ENCODE data around the gene ACIN1. TPM values are rescaled to one million over a fixed set of nuclear protein-coding genes. Genes with fewer than 3 reads are reported as not detected.

The ACIN1 gene
- total and polyA plus RNA-seq, 2 of the 13 experiments (the other 11 are each of a cell fraction or from before 2014, with no cell fraction given) = 165 to 183 TPM

DNA sequence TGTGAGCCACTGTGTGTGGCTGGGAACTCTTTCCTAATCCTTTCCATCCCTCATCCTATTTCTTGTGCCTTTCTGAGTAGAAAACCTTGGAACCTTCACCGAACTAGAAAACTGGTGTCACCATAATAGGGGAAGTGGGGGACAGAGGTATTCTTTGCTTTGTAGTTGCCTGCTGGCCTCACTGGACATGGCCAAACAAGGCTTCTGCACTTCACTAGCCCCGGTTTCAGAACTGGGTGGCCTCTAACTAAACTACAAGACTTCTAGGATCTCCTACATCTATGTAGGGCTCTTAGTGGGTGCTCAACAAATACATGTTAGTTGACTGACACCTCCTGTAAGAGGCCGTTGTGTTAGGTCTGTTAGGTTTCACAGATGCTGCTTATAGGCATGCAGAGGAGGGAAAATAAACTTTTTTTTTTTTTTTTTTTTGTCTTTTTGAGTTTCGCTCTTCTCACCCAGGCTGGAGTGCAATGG lies 10.4 kb upstream of the ACIN1 start (continued):
- TF ChIP-seq ZNF616 (CRISPR knock-in tag; IDR thresholded peaks at IDR 0.05; ENCODE audit: low read depth) (0 out of 2 replicates have a peak, but pooled peaks have one; percentile 25), ZNF773 (CRISPR knock-in tag; IDR thresholded peaks at IDR 0.05; ENCODE audit: borderline replicate concordance) (no peak), ZNF260 (CRISPR knock-in tag; IDR thresholded peaks at IDR 0.05; ENCODE audit: borderline replicate concordance, low read depth) (no peak), RBM22 (optimal IDR thresholded peaks at IDR 0.05; ENCODE audit: low read length) (no peak), PAWR (CRISPR knock-in tag; IDR thresholded peaks at IDR 0.05; ENCODE audit: borderline replicate concordance) (0 out of 2 replicates have a peak, but pooled peaks have one; percentile 78), HES4 (CRISPR knock-in tag; IDR thresholded peaks at IDR 0.05; ENCODE audit: borderline replicate concordance) (no peak), PLRG1 (conservative IDR thresholded peaks at IDR 0.05) (no peak), ZNF432 (CRISPR knock-in tag; IDR thresholded peaks at IDR 0.05; ENCODE audit: borderline replicate concordance) (no peak), GATAD1 (CRISPR knock-in tag; IDR thresholded peaks at IDR 0.05) (no peak), KAT7 (CRISPR knock-in tag; IDR thresholded peaks at IDR 0.05; ENCODE audit: borderline replicate concordance) (no peak), BRD4 (CRISPR knock-in tag; IDR thresholded peaks at IDR 0.05) (no peak), ZNF782 (CRISPR knock-in tag; IDR thresholded peaks at IDR 0.05; ENCODE audit: borderline replicate concordance) (no peak), SATB2 (CRISPR knock-in tag; IDR thresholded peaks at IDR 0.05) (no peak), CCAR2 (optimal IDR thresholded peaks at IDR 0.05; ENCODE audit: low read depth, low read length) (no peak), ZNF660 (CRISPR knock-in tag; IDR thresholded peaks at IDR 0.05; ENCODE audit: borderline replicate concordance, low read depth) (no peak), ZNF7 (CRISPR knock-in tag; IDR thresholded peaks at IDR 0.05) (no peak), ELF4 (CRISPR knock-in tag; IDR thresholded peaks at IDR 0.05; ENCODE audit: borderline replicate concordance) (no peak)
- TF ChIP-seq, protein P1, sequence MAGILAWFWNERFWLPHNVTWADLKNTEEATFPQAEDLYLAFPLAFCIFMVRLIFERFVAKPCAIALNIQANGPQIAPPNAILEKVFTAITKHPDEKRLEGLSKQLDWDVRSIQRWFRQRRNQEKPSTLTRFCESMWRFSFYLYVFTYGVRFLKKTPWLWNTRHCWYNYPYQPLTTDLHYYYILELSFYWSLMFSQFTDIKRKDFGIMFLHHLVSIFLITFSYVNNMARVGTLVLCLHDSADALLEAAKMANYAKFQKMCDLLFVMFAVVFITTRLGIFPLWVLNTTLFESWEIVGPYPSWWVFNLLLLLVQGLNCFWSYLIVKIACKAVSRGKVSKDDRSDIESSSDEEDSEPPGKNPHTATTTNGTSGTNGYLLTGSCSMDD (CRISPR knock-in tag; IDR thresholded peaks at IDR 0.05) = 0 out of 2 replicates have a peak, but pooled peaks have one; percentile 8
- TF ChIP-seq, protein P2, sequence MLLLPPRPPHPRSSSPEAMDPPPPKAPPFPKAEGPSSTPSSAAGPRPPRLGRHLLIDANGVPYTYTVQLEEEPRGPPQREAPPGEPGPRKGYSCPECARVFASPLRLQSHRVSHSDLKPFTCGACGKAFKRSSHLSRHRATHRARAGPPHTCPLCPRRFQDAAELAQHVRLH (CRISPR knock-in tag; IDR thresholded peaks at IDR 0.05; ENCODE audit: borderline replicate concordance, low read depth) = no peak
- TF ChIP-seq, protein P3, sequence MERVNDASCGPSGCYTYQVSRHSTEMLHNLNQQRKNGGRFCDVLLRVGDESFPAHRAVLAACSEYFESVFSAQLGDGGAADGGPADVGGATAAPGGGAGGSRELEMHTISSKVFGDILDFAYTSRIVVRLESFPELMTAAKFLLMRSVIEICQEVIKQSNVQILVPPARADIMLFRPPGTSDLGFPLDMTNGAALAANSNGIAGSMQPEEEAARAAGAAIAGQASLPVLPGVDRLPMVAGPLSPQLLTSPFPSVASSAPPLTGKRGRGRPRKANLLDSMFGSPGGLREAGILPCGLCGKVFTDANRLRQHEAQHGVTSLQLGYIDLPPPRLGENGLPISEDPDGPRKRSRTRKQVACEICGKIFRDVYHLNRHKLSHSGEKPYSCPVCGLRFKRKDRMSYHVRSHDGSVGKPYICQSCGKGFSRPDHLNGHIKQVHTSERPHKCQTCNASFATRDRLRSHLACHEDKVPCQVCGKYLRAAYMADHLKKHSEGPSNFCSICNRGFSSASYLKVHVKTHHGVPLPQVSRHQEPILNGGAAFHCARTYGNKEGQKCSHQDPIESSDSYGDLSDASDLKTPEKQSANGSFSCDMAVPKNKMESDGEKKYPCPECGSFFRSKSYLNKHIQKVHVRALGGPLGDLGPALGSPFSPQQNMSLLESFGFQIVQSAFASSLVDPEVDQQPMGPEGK (CRISPR knock-in tag; IDR thresholded peaks at IDR 0.05) = no peak
- TF ChIP-seq, protein P4, sequence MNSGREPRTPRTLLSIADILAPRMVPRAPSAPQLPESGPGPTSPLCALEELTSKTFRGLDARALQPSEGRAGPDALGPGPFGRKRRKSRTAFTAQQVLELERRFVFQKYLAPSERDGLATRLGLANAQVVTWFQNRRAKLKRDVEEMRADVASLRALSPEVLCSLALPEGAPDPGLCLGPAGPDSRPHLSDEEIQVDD (CRISPR knock-in tag; IDR thresholded peaks at IDR 0.05; ENCODE audit: borderline replicate concordance) = no peak
- TF ChIP-seq, protein P5, sequence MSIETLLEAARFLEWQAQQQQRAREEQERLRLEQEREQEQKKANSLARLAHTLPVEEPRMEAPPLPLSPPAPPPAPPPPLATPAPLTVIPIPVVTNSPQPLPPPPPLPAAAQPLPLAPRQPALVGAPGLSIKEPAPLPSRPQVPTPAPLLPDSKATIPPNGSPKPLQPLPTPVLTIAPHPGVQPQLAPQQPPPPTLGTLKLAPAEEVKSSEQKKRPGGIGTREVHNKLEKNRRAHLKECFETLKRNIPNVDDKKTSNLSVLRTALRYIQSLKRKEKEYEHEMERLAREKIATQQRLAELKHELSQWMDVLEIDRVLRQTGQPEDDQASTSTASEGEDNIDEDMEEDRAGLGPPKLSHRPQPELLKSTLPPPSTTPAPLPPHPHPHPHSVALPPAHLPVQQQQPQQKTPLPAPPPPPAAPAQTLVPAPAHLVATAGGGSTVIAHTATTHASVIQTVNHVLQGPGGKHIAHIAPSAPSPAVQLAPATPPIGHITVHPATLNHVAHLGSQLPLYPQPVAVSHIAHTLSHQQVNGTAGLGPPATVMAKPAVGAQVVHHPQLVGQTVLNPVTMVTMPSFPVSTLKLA (IDR thresholded peaks at IDR 0.05) = no peak
- TF ChIP-seq, protein P6, sequence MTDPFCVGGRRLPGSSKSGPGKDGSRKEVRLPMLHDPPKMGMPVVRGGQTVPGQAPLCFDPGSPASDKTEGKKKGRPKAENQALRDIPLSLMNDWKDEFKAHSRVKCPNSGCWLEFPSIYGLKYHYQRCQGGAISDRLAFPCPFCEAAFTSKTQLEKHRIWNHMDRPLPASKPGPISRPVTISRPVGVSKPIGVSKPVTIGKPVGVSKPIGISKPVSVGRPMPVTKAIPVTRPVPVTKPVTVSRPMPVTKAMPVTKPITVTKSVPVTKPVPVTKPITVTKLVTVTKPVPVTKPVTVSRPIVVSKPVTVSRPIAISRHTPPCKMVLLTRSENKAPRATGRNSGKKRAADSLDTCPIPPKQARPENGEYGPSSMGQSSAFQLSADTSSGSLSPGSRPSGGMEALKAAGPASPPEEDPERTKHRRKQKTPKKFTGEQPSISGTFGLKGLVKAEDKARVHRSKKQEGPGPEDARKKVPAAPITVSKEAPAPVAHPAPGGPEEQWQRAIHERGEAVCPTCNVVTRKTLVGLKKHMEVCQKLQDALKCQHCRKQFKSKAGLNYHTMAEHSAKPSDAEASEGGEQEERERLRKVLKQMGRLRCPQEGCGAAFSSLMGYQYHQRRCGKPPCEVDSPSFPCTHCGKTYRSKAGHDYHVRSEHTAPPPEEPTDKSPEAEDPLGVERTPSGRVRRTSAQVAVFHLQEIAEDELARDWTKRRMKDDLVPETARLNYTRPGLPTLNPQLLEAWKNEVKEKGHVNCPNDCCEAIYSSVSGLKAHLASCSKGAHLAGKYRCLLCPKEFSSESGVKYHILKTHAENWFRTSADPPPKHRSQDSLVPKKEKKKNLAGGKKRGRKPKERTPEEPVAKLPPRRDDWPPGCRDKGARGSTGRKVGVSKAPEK (CRISPR knock-in tag; IDR thresholded peaks at IDR 0.05; ENCODE audit: borderline replicate concordance) = no peak

Measured in HepG2 (cell line).